Endothelial cell of umbilical vein (primary cell): ENCODE data around the gene MOAP1. TPM values are rescaled to one million over a fixed set of nuclear protein-coding genes. Genes with fewer than 3 reads are reported as not detected.
A peak's percentile ranks its signal among the peaks of the same experiment; 100 is the strongest.

ENCODE experiments used
- BruUV-seq: library from RNA; stranded (reverse); fragments of 400-500 nt; replicated peaks from 2 replicates; lab custom pipeline; 2021; lab: Mats Ljungman, UMichigan
- CTCF ChIA-PET: fragments of 300-600, 350-600 bp; sonication (Branson Sonifier 250); formaldehyde crosslinking; loops from one replicate; lab custom pipeline; 2021; ENCODE audit warnings: antibody characterized with exemption, inconsistent platforms; lab: Charles Lee
- POLR2A ChIA-PET: fragments of 300-600, 350-600 bp; sonication (Branson Sonifier 250); formaldehyde crosslinking; loops from one replicate; lab custom pipeline; 2021; ENCODE audit warnings: antibody characterized with exemption, inconsistent platforms; lab: Charles Lee
- DNase-seq: peaks from one replicate; pipeline ENCODE4 v3.0.0-alpha.2; 2011; ENCODE audit warnings: low read depth, low spot score
- FAIRE-seq: peaks from 2 replicates; lab custom pipeline; 2011; peaks lifted over from hg19 to GRCh38; lab: Jason Lieb, UNC
- H2AFZ ChIP-seq: 2 replicates; pipeline ENCODE4 v1.6.0; 2012; ENCODE audit warnings: low read depth, low read length, control low read depth, inconsistent platforms
- H3K27ac ChIP-seq: 2 replicates; pipeline ENCODE4 v1.5.1; 2011; ENCODE audit warnings: low read depth, mild to moderate bottlenecking, control low read depth, low read length, moderate library complexity; ENCODE audit not compliant: insufficient read depth
- H3K27me3 ChIP-seq, 2 experiments: 2 replicates each; pipeline versions ENCODE4 v1.6.0 to v1.6.1; 2011; ENCODE audit warnings: low read length in 2 of 2, mixed read lengths in 1 of 2; ENCODE audit not compliant: control insufficient read depth in 2 of 2, insufficient read depth in 2 of 2
- H3K36me3 ChIP-seq, 2 experiments: 2 replicates in 1 of 2; 3 replicates in 1 of 2; pipeline ENCODE4 v1.5.1; 2011; ENCODE audit warnings: low read length in 2 of 2, mild to moderate bottlenecking in 1 of 2, moderate library complexity in 1 of 2; ENCODE audit not compliant: control insufficient read depth in 2 of 2, insufficient read depth in 2 of 2; ENCODE audit errors: extremely low read depth in 1 of 2
- H3K4me1 ChIP-seq: 3 replicates; pipeline ENCODE4 v1.5.1; 2011; ENCODE audit warnings: mild to moderate bottlenecking, low read length; ENCODE audit not compliant: control insufficient read depth, insufficient read depth; ENCODE audit errors: extremely low read depth
- H3K4me2 ChIP-seq: 2 replicates; pipeline ENCODE4 v1.6.1; 2011; ENCODE audit warnings: low read length, control low read depth, mixed read lengths; ENCODE audit not compliant: insufficient read depth
- H3K4me3 ChIP-seq, 3 experiments: fragments of 200-600 bp in 1 of 3; sonication (generic), shearing (Covaris generic) in 1 of 3; replicated peaks in 1 of 3; 2 replicates each; pipeline ENCODE4 v1.5.1; 2011 to 2016; ENCODE audit warnings: control low read depth in 3 of 3, low read length in 3 of 3, mild to moderate bottlenecking in 2 of 3, inconsistent platforms in 1 of 3, low read depth in 1 of 3, moderate library complexity in 1 of 3; ENCODE audit not compliant: insufficient read depth in 1 of 3
- H3K79me2 ChIP-seq: 2 replicates; pipeline ENCODE4 v1.6.0; 2012; ENCODE audit warnings: low read length, inconsistent platforms; ENCODE audit not compliant: control insufficient read depth, insufficient read depth
- H3K9ac ChIP-seq: replicated peaks from 2 replicates; pipeline ENCODE3; 2011; ENCODE audit warnings: low read length, control low read depth; ENCODE audit not compliant: insufficient read depth; ENCODE audit errors: extremely low read depth
- H3K9me1 ChIP-seq: replicated peaks from 3 replicates; pipeline ENCODE4 v1.6.0; 2011; ENCODE audit warnings: mild to moderate bottlenecking, low read length; ENCODE audit not compliant: control insufficient read depth, insufficient read depth; ENCODE audit errors: extremely low read depth
- H3K9me3 ChIP-seq: replicated peaks from 2 replicates; pipeline ENCODE4 v1.5.1; 2012; ENCODE audit warnings: low read length, inconsistent platforms; ENCODE audit not compliant: control insufficient read depth, insufficient read depth
- H4K20me1 ChIP-seq: replicated peaks from 2 replicates; pipeline ENCODE3; 2011; ENCODE audit warnings: mild to moderate bottlenecking, low read length; ENCODE audit not compliant: control insufficient read depth, insufficient read depth; ENCODE audit errors: extremely low read depth
- CTCF ChIP-seq, 2 donors: IDR thresholded peaks; 1 replicate in 1 of 2; 2 replicates in 1 of 2; pipeline ENCODE4 v1.5.1; 2011; ENCODE audit warnings: low read length in 2 of 2, mild to moderate bottlenecking in 2 of 2, moderate library complexity in 2 of 2, control low read depth in 1 of 2, inconsistent platforms in 1 of 2, low read depth in 1 of 2; ENCODE audit not compliant: insufficient read depth in 1 of 2; ENCODE audit errors: extremely low read depth in 1 of 2
- GATA2 ChIP-seq: IDR thresholded peaks from 2 replicates; pipeline ENCODE4 v1.7.0; 2011; ENCODE audit warnings: low read depth, mild to moderate bottlenecking, moderate library complexity, mixed read lengths, low read length; ENCODE audit not compliant: insufficient read length, insufficient read depth
- MAX ChIP-seq: IDR thresholded peaks from 2 replicates; pipeline ENCODE4 v1.6.1; 2011; ENCODE audit not compliant: insufficient read depth, insufficient read length
- dilution Hi-C: fragments of 300-500 bp; cut with MboI; formaldehyde crosslinking; loops from one replicate; pipeline ENCODE4 v1.15.0; 2019; ENCODE audit warnings: low sequenced_read_pairs; ENCODE audit not compliant: extremely low pct_ligation_motif_present
- intact Hi-C: fragments of 100-400 bp; cut with micrococcal nuclease; formaldehyde crosslinking; loops from one replicate; pipeline ENCODE4 v1.10.0; 2022
- polyA plus RNA-seq, 4 experiments: library from polyadenylated mRNA; depleted of rRNA in 3 of 4; stranded (reverse) in 3 of 4; unstranded in 1 of 4; fragments of >200 nt; gene quantifications; 2 replicates each; pipeline versions ENCODE4 v1.2.1 to v1.2.3, GENCODE V29; 2011 to 2012; ENCODE audit warnings: missing spikeins in 1 of 4
- total RNA-seq: library from RNA; stranded (reverse); gene quantifications from 2 replicates; pipeline ENCODE4 v1.2.3, GENCODE V29; 2021

MOAP1 gene
- total and polyA plus RNA-seq, 2 donors (not counting 3 experiments of a cell fraction or from before 2014, with no cell fraction given): 15.0 to 21.0 TPM

GRCh38 chr14:93132472-93133065, 52.1 kb downstream of the MOAP1 start:
- CTCF ChIA-PET: interaction anchor here (0.7 to 4.3 kb wide), 27 partner anchors 9 to 286 kb away, joined by 3 to 121 read pairs (median 5); partner anchors contain the start of gene ITPK1
- Histone ChIP-seq H4K20me1 (no peaks in the 10 kb centered on the region), H3K9me1 (no peaks in the 10 kb centered on the region), H3K9ac (no peak overlapping the region), H3K27ac (no peak overlapping the region), H3K27me3 (no peaks in the 10 kb centered on the region), H3K4me1 (no peaks in the 10 kb centered on the region), H3K9me3 (no peaks in the 10 kb centered on the region), H2AFZ (no peak overlapping the region), H3K4me2 (no peak overlapping the region), H3K36me3 (no peaks in the 10 kb centered on the region), H3K79me2 (no peaks in the 10 kb centered on the region), H3K4me3 (no peak overlapping the region)
- BruUV-seq: no TSS peak
- intact Hi-C loops (loop anchor here (1.0 kb wide), 1 partner anchor 180 kb away; no protein-coding TSS in a partner anchor), dilution Hi-C loops (loop anchor here (25.0 kb wide), 1 partner anchor 170 kb away; no protein-coding TSS in a partner anchor)
- POLR2A ChIA-PET: interaction anchor here (0.6 to 0.8 kb wide), 2 partner anchors 30 to 181 kb away, joined by 3 to 12 read pairs; no protein-coding TSS in a partner anchor
- DNase-seq (peak; percentile 52), FAIRE-seq (peak; percentile 67)
- TF ChIP-seq GATA2: no peak
- peak; percentile 30 to 65 for TF ChIP-seq CTCF (IDR thresholded peaks at IDR 0.05; ENCODE audit: extremely low read depth in 1 of 2, insufficient read depth in 1 of 2, low read depth in 1 of 2, low read length in 2 of 2)
- TF ChIP-seq MAX: no peak

Other genes starting within 250 kb of the MOAP1 start
- gene ITPK1, start 69.0 kb downstream of the MOAP1 start, total RNA-seq: 38.9 and 51.8 TPM in 2 replicates
- 39.6 and 44.2 TPM in 2 replicates for gene ITPK1, start 69.0 kb downstream of the MOAP1 start, polyA plus RNA-seq
- gene LYSET, start 420 bp upstream of the MOAP1 start, total RNA-seq: 18.4 and 18.8 TPM in 2 replicates
- 13.0 and 14.3 TPM in 2 replicates for gene LYSET, start 420 bp upstream of the MOAP1 start, polyA plus RNA-seq
- gene GON7, start 22.2 kb upstream of the MOAP1 start, total RNA-seq: 11.1 and 11.5 TPM in 2 replicates
- gene GON7, start 22.2 kb upstream of the MOAP1 start, polyA plus RNA-seq: 3.7 and 5.5 TPM in 2 replicates
- 22.2 and 24.1 TPM in 2 replicates for gene UBR7, start 22.4 kb upstream of the MOAP1 start, total RNA-seq
- gene UBR7, start 22.4 kb upstream of the MOAP1 start, polyA plus RNA-seq: 14.6 and 16.8 TPM in 2 replicates
- 47.8 and 50.2 TPM in 2 replicates for gene BTBD7, start 148.1 kb upstream of the MOAP1 start, total RNA-seq
- 16.9 and 20.9 TPM in 2 replicates for gene BTBD7, start 148.1 kb upstream of the MOAP1 start, polyA plus RNA-seq
- gene COX8C, start 162.3 kb upstream of the MOAP1 start, total RNA-seq: not detected in 2 replicates
- gene COX8C, start 162.3 kb upstream of the MOAP1 start, polyA plus RNA-seq: not detected in 2 replicates
- not detected in 2 replicates for gene UNC79, start 246.0 kb upstream of the MOAP1 start, total RNA-seq
- gene UNC79, start 246.0 kb upstream of the MOAP1 start, polyA plus RNA-seq: not detected in 2 replicates